Measurements from ENCODE around the gene DYNC1I1.
A peak's percentile ranks its signal among the peaks of the same experiment; 100 is the strongest.
"Not testable (repeated sequence)": the region's sequence is repeated elsewhere in the genome, so short reads cannot be mapped to it uniquely, and the experiment has no call there.

The DYNC1I1 gene

DNA sequence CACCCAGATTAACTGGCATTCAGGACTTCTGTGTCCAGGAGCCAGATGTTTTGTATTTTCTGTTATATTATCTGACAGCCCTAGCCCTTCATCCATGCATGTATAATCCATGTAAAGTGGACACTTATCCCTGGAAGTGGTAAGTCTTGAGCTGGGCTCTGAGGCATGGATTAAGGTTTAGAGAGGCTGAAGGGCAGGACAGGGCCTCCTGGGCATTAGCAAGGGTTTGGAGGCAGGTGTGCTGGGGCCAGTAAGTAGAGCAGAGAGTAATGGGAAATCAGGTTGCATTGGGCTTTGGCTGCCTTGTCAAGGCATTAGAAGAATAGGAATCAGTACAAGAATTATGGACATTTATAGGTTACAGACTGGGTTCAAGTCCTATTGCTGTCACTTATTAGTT lies 138.0 kb downstream of the DYNC1I1 start:
- DNase-seq, result no peak

GRCh38 chr7:95915731-95916130 lies 143.4 kb downstream of the DYNC1I1 start:
- no peak for DNase-seq

GRCh38 chr7:95916573-95917297 lies 144.4 kb downstream of the DYNC1I1 start:
- DNase-seq, result peak; percentile 65

GRCh38 chr7:95917634-95918033 lies 145.3 kb downstream of the DYNC1I1 start:
- no peak for DNase-seq

DNA sequence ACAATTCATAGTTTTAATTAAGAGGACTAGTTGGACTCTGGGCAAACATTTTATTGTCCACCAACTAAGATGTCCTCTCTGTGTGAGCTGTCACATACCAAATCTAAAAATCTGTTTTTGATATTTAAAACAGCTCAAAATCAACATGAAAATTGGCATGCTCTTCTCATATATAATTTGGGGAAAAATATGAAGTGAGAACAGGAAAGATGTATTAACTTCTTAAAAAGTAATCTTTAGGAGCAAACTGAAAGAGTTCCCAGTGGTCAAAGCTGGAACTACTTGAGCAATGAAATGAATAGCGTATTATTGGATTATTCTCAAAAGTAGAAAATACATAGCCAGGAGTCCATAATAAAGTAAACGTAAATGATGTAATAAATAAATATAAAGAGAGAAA lies 147.2 kb downstream of the DYNC1I1 start:
- no peak for DNase-seq

GRCh38 chr7:95921543-95921942 lies 149.2 kb downstream of the DYNC1I1 start:
- no peak for DNase-seq

DNA sequence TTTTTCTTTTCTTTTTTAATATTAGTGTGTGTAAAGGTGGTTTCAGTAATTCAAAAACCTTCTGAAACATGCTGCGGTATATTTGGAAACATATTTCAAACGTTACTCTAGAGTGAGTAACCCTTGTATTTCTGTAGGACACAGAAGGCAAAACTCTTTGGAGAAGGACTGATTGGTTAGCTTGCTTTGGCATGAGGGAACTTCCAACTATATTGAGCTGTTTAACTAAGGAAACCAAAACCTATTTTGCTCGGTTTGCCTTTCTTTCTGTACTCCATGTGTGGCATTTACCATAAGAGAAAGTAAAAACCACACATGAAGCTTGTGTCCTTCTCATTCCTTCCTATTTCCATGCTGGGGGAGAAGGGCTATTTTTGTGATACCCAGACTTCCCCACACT lies 149.8 kb downstream of the DYNC1I1 start:
- DNase-seq, result no peak

DNA sequence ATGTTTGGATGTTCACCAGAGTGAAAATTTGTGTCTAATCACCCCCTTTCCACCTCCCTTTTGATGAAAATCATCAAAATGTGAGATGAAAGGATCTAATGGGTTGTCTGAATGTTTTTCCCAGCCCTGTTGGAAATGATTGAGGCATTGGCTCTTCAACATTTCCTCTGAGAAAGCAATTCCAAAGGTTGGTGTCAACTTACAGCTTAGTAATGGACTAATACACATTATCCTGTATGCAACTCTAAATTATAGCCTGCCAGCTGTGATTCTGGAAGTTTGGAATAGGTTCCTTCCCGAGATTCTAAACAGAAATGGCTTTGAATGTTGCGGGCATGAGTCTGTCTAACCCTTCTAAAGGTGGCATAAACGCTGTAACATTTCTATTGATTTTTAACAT lies 152.9 kb downstream of the DYNC1I1 start:
- DNase-seq, result peak; percentile 69

GRCh38 chr7:95925971-95926370 lies 153.6 kb downstream of the DYNC1I1 start:
- no peak for DNase-seq

GRCh38 chr7:95927756-95928155 lies 155.4 kb downstream of the DYNC1I1 start:
- no peak for DNase-seq

DNA sequence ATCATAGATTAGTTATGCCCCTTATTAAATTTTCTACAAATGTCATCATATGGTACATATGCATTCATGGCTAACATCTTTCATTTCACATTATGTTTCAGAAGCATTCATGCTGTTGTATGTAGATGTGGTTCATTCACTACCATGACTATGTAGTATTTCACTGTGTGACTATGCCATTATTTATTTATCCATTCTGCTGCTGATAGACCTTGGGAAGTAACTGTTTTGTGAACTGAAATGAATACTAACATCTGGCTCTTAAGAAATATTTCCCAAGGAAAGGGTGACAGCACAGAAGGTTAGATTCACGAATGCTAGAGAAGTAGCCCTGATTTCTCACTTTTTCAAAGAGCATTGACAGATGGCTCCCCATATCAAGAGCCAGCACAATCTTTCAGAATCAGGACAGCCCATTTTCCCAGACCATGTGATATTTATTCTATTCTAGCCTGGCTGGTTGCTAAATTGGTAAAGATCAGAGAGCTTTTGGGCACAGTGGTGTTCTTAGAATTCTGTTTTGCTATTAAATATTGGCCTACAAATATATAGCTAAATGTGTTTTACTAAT lies 157.4 kb downstream of the DYNC1I1 start:
- DNase-seq, result peak; percentile 92

DNA sequence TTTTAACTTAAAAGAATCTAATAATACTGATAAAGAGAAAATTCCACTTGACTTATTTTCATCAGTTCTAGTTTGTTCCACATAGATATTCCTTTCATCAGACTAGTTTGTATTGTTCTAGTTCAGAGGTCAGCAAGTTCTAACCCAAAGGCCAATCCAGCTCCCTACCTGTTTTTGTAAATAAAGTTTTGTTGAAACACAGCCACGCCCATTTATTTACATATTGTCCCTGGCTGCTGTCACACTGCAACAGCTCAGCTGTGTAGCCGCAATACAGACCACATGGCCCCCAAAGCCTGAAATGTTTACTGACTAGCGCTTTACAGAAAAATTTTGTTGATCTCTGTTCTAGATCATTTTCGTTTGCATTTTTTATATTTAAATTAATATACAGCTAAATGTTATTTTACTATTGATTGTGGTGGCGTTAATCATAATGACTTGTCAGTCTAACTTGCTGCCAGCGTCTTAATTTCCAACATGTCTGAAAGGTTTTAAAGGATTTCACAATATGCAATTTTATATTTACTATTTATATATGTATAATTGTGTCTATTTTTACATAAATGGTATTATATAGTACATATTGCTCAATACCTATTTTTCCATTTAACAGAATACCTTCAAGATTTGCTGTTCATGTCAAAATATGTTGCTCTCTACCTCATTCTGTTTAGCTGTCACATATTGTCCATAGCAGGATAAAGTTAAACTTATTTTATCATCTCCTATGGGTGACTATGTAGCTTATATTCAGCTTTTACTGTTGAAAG lies 159.3 kb downstream of the DYNC1I1 start:
- no peak for DNase-seq

GRCh38 chr7:95933618-95934017 lies 161.3 kb downstream of the DYNC1I1 start:
- peak; percentile 79 for DNase-seq

GRCh38 chr7:95944867-95945266 lies 172.5 kb downstream of the DYNC1I1 start:
- DNase-seq, result not testable (repeated sequence)

DNA sequence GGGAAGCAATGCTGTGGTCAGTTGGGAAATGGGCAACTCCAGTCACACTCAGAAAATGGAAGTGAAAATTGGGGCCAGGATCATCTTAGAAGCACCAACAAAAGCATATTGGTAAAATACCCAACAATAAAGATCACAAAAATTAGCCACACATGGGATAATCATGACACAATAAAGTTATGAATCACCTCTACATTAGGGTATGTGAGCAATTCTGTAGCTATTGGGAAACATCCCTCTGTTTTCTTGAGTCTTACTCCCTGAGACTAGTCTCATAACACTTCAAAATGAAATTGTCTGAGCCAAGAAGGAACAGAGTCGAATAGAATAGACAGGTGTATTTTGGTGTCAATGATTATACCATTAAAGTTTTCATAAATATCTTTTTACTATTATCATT lies 178.3 kb downstream of the DYNC1I1 start:
- no peak for DNase-seq

- DNase-seq, result no peak
Observed at GRCh38 chr7:95951531-95951930, 179.2 kb downstream of the DYNC1I1 start.

DNA sequence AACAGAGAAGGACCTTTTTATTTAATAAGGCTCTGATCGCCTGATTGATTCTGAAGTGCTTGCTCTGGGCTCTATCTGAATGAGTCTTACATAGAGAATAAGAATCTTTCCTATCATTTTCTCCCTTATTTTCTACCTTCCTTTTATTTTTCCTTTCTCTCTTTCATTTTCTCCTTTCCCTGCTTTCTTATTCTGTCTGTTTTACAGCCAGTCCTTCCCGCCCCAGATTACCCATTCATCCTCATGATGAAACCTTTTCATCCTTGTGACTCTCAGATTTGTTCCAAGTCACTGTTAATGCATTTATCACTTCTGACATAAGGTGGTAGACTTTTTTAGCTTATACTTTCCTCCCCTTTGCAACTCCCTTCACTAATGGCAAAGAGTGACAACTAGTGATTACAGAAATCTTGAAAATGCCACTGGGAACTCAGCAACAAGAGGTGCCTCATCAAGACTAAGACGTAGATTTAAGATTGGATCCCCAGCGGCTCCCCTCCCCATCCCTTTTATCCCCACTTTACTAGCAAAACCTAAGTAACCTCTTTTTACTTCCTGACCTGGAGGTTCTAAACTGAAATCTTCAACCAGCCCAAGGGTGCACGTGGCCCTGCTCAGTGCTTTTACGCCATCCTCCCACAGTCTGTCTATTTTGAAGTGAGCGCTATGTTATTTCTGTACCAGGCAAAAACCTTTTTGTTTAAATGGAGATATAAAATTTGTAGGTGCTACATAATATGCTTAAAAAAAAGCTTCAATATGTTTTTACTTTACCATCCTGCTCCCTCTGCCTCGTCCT lies 179.8 kb downstream of the DYNC1I1 start:
- DNase-seq, result no peak

DNA sequence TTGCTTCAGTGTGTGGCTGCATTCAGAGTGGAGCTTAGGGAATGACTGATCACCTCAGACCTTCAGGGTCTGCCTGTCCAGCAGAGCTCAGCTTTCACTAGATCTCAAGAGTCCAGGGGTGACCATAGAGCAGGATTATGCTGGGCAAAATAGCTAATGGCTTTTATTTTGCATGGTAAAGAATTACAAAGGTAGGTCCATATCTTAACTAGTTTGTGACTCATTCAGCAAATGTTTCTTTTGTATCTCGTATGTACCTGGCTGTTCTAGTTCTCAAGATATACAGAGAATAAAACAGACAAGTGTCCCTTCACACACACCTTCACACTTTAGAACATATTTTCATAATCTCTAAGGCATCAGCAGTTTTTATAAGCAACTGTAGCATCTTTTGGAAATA lies 180.5 kb downstream of the DYNC1I1 start:
- no peak for DNase-seq

GRCh38 chr7:95955748-95956147 lies 183.4 kb downstream of the DYNC1I1 start:
- DNase-seq, result no peak

- DNase-seq, result no peak
Observed at GRCh38 chr7:95957510-95957909, 185.2 kb downstream of the DYNC1I1 start.

DNA sequence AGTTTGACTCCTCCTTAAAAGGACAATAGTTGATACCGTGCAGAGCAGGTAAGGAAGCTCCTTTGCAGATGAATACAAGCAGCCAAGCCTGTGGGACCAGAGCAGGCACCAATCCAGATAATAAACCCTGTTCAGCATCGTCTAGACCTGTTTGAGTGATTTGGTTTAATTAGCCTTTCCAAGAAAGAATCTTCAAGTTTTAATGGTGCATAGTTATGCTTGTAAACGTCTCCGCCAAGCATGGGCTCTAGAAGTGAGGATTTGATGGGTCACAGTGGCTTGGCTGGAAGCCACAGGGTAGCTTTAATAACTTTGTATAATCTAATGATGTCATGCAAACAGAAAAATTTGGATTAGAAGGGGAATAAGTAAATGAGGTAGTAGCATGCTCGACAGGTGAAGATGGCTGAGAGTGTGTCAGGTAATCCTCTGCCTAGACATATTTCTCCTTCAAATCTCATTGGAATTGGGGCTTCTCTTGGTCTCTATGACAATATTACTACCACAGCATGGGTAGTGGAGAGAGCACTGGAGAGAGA lies 188.4 kb downstream of the DYNC1I1 start:
- DNase-seq, result no peak

DNA sequence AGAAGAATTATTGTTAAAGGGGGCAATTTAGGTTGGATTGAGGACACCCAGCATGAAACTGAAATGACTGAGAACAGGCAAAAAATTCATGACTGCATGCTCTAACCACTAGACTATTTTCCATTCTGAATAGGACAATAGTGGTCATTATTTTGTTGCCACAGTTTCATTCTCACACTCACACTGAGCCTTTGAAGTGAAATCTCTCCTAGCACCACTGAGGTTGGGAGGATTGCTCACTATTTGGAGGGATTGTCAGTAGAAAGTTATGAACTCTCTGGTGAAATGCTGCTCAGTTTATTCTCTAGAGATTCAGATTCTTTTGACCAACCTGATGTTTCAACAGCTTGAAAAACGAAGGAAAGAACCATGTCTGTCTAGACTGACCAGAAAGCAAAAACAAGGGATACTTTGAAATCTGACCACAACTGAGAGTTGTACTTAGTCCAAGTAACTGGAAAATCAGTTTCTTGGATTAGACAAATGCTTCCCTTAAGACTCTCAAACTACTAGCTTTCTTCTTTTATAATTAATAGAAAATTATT lies 191.2 kb downstream of the DYNC1I1 start:
- DNase-seq, result no peak

DNA sequence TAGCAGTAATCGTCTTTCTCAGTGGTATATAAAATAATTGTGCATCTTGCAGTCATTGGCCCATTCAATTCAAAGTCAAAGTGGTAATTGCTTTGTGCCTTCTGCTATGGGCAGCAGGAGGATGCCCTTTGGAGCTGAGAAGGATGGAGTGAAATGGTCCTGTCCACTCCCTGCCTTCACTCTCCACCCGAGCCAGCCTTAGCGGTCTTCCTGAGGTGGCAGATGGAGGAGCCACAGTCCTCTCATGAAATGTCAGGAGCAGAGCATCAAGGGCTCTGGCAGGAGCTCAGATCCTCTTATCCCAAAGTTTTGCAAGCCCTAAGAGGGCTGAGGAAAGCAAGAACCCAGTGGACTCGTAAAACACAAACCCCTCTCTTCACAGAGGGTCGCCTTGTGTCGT lies 199.4 kb downstream of the DYNC1I1 start:
- no peak for DNase-seq

All from NCI-H2171 treated with DMSO at 0.1 percent for 48 hours (cell line).